Neural cell (in vitro differentiated cells): Measurements from ENCODE around the gene ZNF425.

Source experiments
- CTCF ChIP-seq: fragments of 450-650 bp; IDR thresholded peaks from 2 replicates; pipeline ENCODE4 v1.5.1; 2014; ENCODE audit warnings: antibody characterized with exemption, mild to moderate bottlenecking, moderate library complexity; ENCODE audit not compliant: poor library complexity, severe bottlenecking
- EP300 ChIP-seq: fragments of 450-650 bp; conservative IDR thresholded peaks from 2 replicates; pipeline ENCODE4 v1.6.1; 2014; ENCODE audit warnings: antibody characterized with exemption, mild to moderate bottlenecking, moderate library complexity; ENCODE audit not compliant: poor library complexity, severe bottlenecking
- REST ChIP-seq: IDR thresholded peaks from 2 replicates; pipeline ENCODE4 v1.6.1; 2012; ENCODE audit warnings: borderline replicate concordance

GRCh38 chr7:149060156-149060555 lies 66.0 kb downstream of the ZNF425 start:
- TF ChIP-seq CTCF, result no peak
- TF ChIP-seq REST, result no peak
- no peak for TF ChIP-seq EP300
